PFSK-1 (cell line): Measurements from ENCODE around the gene PSMB7.

Experiments used
- FOXP2 ChIP-seq: optimal IDR thresholded peaks from 2 replicates; pipeline ENCODE3; 2011; ENCODE audit warnings: borderline replicate concordance, control low read depth, inconsistent platforms; ENCODE audit not compliant: insufficient read depth; ENCODE audit errors: extremely low read length, extremely low read depth
- POLR2AphosphoS5 ChIP-seq: IDR thresholded peaks from 2 replicates; pipeline ENCODE4 v1.6.1; 2012; ENCODE audit warnings: low read depth, mild to moderate bottlenecking, control low read depth, low read length, moderate library complexity
- SIN3A ChIP-seq: IDR thresholded peaks from 2 replicates; pipeline ENCODE4 v1.6.1; 2012; ENCODE audit warnings: mild to moderate bottlenecking, low read length, moderate library complexity, borderline replicate concordance; ENCODE audit not compliant: insufficient read depth
- TAF1 ChIP-seq: IDR thresholded peaks from 2 replicates; pipeline ENCODE4 v1.6.1; 2012; ENCODE audit warnings: low read length, control low read depth, borderline replicate concordance; ENCODE audit not compliant: insufficient read depth
- TF ChIP-seq, protein P1 (sequence below), 2 experiments: IDR thresholded peaks; 2 replicates each; pipeline versions ENCODE4 v1.6.1 to v1.8.0; 2011 to 2012; ENCODE audit warnings: low read depth in 2 of 2, low read length in 2 of 2, control low read depth in 1 of 2, inconsistent platforms in 1 of 2, mild to moderate bottlenecking in 1 of 2, moderate library complexity in 1 of 2; ENCODE audit not compliant: insufficient read depth in 1 of 2

The PSMB7 gene

DNA sequence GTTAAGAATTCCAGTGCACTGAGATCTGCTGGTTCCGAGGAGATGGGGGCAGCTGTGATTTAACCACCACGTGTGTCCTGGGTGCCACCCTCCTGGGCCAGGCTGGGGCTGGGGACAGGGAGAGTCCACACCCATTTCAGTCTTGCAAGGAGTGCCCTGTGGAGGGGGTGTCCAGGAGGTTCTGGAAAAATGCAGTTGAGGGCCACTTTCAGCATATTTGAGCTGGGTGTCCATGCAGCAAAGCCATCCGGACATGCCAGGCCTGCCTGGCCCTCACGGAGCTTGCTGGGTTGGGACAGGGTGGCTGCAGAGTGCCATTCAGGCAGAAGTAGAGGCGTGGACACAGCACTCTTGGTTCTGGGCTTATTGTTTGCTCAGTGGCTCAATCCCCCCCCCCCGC, 89.4 kb downstream of the PSMB7 start:
- no peak for TF ChIP-seq POLR2AphosphoS5
- TF ChIP-seq, protein P1, sequence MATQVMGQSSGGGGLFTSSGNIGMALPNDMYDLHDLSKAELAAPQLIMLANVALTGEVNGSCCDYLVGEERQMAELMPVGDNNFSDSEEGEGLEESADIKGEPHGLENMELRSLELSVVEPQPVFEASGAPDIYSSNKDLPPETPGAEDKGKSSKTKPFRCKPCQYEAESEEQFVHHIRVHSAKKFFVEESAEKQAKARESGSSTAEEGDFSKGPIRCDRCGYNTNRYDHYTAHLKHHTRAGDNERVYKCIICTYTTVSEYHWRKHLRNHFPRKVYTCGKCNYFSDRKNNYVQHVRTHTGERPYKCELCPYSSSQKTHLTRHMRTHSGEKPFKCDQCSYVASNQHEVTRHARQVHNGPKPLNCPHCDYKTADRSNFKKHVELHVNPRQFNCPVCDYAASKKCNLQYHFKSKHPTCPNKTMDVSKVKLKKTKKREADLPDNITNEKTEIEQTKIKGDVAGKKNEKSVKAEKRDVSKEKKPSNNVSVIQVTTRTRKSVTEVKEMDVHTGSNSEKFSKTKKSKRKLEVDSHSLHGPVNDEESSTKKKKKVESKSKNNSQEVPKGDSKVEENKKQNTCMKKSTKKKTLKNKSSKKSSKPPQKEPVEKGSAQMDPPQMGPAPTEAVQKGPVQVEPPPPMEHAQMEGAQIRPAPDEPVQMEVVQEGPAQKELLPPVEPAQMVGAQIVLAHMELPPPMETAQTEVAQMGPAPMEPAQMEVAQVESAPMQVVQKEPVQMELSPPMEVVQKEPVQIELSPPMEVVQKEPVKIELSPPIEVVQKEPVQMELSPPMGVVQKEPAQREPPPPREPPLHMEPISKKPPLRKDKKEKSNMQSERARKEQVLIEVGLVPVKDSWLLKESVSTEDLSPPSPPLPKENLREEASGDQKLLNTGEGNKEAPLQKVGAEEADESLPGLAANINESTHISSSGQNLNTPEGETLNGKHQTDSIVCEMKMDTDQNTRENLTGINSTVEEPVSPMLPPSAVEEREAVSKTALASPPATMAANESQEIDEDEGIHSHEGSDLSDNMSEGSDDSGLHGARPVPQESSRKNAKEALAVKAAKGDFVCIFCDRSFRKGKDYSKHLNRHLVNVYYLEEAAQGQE (IDR thresholded peaks at IDR 0.05; ENCODE audit: insufficient read depth in 1 of 2, low read depth in 2 of 2, low read length in 2 of 2) = no peak
- no peak for TF ChIP-seq FOXP2
- no peak for TF ChIP-seq TAF1
- no peak for TF ChIP-seq SIN3A

DNA sequence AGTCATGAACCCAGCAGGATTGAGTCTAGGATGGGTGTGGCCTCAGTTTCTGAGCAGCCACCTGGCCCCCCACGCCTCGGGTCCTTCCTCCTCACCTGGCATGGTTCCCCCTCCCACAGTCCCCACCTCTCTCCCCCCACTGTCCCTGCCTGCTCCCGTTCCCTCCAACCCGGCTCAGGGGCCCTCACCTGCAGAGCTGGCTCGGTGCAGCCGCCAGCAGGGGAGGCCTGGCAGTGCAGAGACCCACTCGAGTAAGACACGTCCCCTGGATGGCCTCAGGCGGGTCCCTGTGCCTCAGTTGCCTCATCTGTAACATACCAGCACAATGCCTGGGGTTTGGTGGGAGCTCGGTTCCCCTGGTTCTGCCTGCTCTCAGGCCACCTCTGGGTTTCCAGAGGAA, 91.3 kb downstream of the PSMB7 start:
- no peak for TF ChIP-seq FOXP2
- TF ChIP-seq TAF1 = no peak

DNA sequence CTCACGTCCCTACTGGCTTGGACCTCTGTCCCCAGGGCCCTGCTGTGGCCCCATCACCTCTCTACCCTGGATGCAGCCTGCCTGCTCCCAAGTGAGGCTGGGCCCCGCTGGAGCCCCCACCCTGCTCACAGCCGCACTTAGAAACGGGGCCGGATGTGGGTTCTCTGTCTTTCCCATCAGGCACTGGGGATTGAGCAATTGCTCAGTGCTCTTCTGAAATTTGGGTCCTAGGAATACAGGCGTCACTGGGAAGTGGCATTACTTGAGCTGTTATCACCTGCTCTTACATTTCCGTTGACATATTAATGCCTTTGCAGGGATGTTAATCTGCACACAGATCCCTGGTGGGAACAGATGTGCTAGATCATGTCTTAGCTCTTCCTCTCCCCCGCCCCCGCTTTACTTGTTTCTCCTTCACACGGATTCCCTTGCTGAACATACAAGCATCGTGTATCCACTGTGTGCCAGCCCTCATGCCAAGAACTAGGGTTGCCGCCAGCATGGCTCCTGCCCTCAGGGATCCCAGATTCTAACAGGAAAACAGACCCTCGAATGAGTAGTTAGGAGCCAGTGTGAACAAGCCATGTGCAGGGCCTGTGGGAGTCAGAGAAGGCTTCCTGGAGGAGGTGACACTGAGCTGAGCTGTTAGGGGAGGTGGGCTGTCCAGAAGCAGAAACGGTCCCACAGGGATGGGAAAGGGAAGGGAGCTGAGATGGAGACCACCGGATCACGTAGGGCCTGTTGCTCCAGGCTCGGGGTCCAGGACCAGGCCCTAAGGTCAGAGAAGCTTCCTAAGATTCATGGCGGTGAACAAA, 92.4 kb downstream of the PSMB7 start:
- no peak for TF ChIP-seq POLR2AphosphoS5
- TF ChIP-seq, protein P1 (IDR thresholded peaks at IDR 0.05; ENCODE audit: insufficient read depth in 1 of 2, low read depth in 2 of 2, low read length in 2 of 2) = no peak
- TF ChIP-seq FOXP2 = no peak
- TF ChIP-seq SIN3A = no peak
- TF ChIP-seq TAF1 = no peak

DNA sequence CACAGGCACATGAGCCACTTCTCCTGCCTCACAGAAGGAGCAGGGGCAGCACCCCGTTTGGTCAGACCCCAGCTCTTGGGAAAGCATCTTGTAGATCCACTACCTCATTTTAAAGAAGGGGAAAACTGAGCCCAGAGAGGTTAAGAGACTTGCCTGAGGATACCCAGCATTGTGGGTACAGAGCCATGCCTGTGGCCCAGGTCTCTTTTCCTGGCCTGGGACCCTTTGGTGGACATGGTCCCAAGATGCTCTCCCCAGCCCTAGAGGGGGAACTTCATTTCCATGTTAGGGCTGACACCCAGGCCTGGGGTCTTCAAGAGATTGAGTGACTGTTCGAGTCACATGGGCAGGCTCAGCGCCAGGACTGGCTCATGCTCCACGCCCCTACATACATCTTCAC, 93.3 kb downstream of the PSMB7 start:
- TF ChIP-seq, protein P1 (IDR thresholded peaks at IDR 0.05; ENCODE audit: insufficient read depth in 1 of 2, low read depth in 2 of 2, low read length in 2 of 2) = no peak
- TF ChIP-seq FOXP2 (no peak), POLR2AphosphoS5 (no peak)

DNA sequence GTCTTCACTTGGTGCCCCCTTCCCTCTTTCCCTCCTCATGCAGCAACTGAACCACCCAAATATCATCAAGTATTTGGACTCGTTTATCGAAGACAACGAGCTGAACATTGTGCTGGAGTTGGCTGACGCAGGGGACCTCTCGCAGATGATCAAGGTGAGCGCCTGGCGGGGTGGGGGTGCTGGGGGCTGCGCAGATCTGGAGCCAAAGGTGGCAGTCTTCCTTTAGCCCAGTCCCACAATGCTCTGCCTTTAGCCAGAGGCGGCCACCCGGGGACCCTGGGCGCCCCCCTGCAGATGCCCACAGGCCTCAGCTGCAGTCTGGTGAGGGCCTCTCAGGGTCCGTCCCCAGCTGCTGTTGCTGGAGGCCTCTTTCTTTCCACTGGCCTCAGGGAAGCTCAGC, 93.8 kb downstream of the PSMB7 start:
- TF ChIP-seq POLR2AphosphoS5 (no peak), FOXP2 (no peak), SIN3A (no peak), TAF1 (no peak)
- TF ChIP-seq, protein P1 (IDR thresholded peaks at IDR 0.05; ENCODE audit: insufficient read depth in 1 of 2, low read depth in 2 of 2, low read length in 2 of 2) = no peak
